ENCODE measurements around the gene TAS2R41.

TAS2R41 gene

GRCh38 chr7:143493751-143494150, 16.1 kb downstream of the TAS2R41 start:
- no peak for DNase-seq

GRCh38 chr7:143494622-143495021, 16.9 kb downstream of the TAS2R41 start:
- no peak for DNase-seq

- no peak for DNase-seq
These were observed 18.2 kb downstream of the TAS2R41 start for GRCh38 chr7:143495851-143496250.

- no peak for DNase-seq
These were observed 18.6 kb downstream of the TAS2R41 start for GRCh38 chr7:143496263-143496662.

GRCh38 chr7:143497008-143497795, 19.5 kb downstream of the TAS2R41 start:
- peak; percentile 28 for DNase-seq

- peak; percentile 18 for DNase-seq
These were observed 21.6 kb downstream of the TAS2R41 start for GRCh38 chr7:143499246-143499645.

- no peak for DNase-seq
These were observed 22.2 kb downstream of the TAS2R41 start for GRCh38 chr7:143499743-143500348.

- no peak for DNase-seq
These were observed 25.6 kb downstream of the TAS2R41 start for GRCh38 chr7:143503261-143503660.

- no peak for DNase-seq
These were observed 26.7 kb downstream of the TAS2R41 start for GRCh38 chr7:143504215-143504936.

- no peak for DNase-seq
These were observed 27.2 kb downstream of the TAS2R41 start for GRCh38 chr7:143504937-143505297.

GRCh38 chr7:143505838-143506237, 28.2 kb downstream of the TAS2R41 start:
- DNase-seq: no peak

GRCh38 chr7:143507094-143507518, 29.4 kb downstream of the TAS2R41 start:
- no peak for DNase-seq

GRCh38 chr7:143507534-143508055, 29.9 kb downstream of the TAS2R41 start:
- no peak for DNase-seq

- no peak for DNase-seq
These were observed 33.4 kb downstream of the TAS2R41 start for GRCh38 chr7:143510854-143511592.

- DNase-seq: no peak
These were observed 33.9 kb downstream of the TAS2R41 start for GRCh38 chr7:143511593-143512047.

- DNase-seq: no peak
These were observed 35.0 kb downstream of the TAS2R41 start for GRCh38 chr7:143512488-143513340.

GRCh38 chr7:143514487-143514886, 36.8 kb downstream of the TAS2R41 start:
- DNase-seq: no peak

- DNase-seq: no peak
These were observed 37.5 kb downstream of the TAS2R41 start for GRCh38 chr7:143514995-143515735.

GRCh38 chr7:143516981-143517380, 39.3 kb downstream of the TAS2R41 start:
- DNase-seq: no peak

- DNase-seq: no peak
These were observed 40.8 kb downstream of the TAS2R41 start for GRCh38 chr7:143518521-143518920.

GRCh38 chr7:143518941-143519340, 41.3 kb downstream of the TAS2R41 start:
- no peak for DNase-seq
